ENCODE measurements around the gene MBP.

DNA sequence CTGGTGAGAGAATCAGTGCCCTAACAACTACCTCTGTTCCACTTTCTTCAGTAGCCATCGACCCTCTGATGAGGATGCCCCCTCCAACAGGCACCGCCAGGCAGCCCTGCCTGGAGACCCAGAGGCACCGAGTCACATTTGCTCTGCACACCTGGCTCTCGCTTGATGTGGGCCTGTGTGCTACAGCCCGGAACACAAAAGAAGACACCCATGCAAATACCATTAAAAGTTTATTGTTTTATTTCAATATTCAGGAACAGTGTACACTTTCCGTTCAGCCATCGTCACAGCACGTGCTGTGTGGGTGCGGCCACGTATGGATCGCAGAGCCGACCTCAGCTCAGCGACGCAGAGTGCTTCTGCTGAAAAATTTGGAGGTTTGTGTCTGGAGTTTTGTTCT lies 154.0 kb downstream of the MBP start:
- TF ChIP-seq EP300 (conservative IDR thresholded peaks at IDR 0.05; ENCODE audit: poor library complexity, severe bottlenecking) (no peak), TAF1 (IDR thresholded peaks at IDR 0.05; ENCODE audit: low read depth) (no peak), POLR2AphosphoS5 (IDR thresholded peaks at IDR 0.05) (no peak), RAD21 (conservative IDR thresholded peaks at IDR 0.05) (no peak), EZH2 (IDR thresholded peaks at IDR 0.05; ENCODE audit: borderline replicate concordance, insufficient read depth, low read length, poor library complexity, severe bottlenecking) (no peak), MXI1 (conservative IDR thresholded peaks at IDR 0.05; ENCODE audit: poor library complexity, severe bottlenecking) (no peak)
- TF ChIP-seq, protein P1, sequence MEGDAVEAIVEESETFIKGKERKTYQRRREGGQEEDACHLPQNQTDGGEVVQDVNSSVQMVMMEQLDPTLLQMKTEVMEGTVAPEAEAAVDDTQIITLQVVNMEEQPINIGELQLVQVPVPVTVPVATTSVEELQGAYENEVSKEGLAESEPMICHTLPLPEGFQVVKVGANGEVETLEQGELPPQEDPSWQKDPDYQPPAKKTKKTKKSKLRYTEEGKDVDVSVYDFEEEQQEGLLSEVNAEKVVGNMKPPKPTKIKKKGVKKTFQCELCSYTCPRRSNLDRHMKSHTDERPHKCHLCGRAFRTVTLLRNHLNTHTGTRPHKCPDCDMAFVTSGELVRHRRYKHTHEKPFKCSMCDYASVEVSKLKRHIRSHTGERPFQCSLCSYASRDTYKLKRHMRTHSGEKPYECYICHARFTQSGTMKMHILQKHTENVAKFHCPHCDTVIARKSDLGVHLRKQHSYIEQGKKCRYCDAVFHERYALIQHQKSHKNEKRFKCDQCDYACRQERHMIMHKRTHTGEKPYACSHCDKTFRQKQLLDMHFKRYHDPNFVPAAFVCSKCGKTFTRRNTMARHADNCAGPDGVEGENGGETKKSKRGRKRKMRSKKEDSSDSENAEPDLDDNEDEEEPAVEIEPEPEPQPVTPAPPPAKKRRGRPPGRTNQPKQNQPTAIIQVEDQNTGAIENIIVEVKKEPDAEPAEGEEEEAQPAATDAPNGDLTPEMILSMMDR (IDR thresholded peaks at IDR 0.05; ENCODE audit: poor library complexity, severe bottlenecking): no peak
- TF ChIP-seq, protein P2, sequence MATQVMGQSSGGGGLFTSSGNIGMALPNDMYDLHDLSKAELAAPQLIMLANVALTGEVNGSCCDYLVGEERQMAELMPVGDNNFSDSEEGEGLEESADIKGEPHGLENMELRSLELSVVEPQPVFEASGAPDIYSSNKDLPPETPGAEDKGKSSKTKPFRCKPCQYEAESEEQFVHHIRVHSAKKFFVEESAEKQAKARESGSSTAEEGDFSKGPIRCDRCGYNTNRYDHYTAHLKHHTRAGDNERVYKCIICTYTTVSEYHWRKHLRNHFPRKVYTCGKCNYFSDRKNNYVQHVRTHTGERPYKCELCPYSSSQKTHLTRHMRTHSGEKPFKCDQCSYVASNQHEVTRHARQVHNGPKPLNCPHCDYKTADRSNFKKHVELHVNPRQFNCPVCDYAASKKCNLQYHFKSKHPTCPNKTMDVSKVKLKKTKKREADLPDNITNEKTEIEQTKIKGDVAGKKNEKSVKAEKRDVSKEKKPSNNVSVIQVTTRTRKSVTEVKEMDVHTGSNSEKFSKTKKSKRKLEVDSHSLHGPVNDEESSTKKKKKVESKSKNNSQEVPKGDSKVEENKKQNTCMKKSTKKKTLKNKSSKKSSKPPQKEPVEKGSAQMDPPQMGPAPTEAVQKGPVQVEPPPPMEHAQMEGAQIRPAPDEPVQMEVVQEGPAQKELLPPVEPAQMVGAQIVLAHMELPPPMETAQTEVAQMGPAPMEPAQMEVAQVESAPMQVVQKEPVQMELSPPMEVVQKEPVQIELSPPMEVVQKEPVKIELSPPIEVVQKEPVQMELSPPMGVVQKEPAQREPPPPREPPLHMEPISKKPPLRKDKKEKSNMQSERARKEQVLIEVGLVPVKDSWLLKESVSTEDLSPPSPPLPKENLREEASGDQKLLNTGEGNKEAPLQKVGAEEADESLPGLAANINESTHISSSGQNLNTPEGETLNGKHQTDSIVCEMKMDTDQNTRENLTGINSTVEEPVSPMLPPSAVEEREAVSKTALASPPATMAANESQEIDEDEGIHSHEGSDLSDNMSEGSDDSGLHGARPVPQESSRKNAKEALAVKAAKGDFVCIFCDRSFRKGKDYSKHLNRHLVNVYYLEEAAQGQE (IDR thresholded peaks at IDR 0.05; ENCODE audit: borderline replicate concordance): no peak

Measured in neural cell (in vitro differentiated cells).